WTC11 (cell line): ENCODE results near the gene BICD1.

ENCODE experiments used
- CREM ChIP-seq: sonication (generic); formaldehyde crosslinking; IDR thresholded peaks from 2 replicates; pipeline ENCODE4 v1.8.1; 2022; ENCODE audit warnings: mild to moderate bottlenecking, missing genetic modification reagents, moderate library complexity
- EMX1 ChIP-seq: fragments of 250-450 bp; sonication (Bioruptor Pico); IDR thresholded peaks from 2 replicates; pipeline ENCODE4 v1.8.0; 2021; ENCODE audit warnings: mild to moderate bottlenecking
- FOXK1 ChIP-seq: sonication (generic); formaldehyde crosslinking; IDR thresholded peaks from 2 replicates; pipeline ENCODE4 v1.8.0; 2022; ENCODE audit warnings: mild to moderate bottlenecking, moderate library complexity, missing genetic modification reagents
- NR3C1 ChIP-seq: sonication (generic); formaldehyde crosslinking; conservative IDR thresholded peaks from 2 replicates; pipeline ENCODE4 v1.8.1; 2023; ENCODE audit warnings: low read depth, mild to moderate bottlenecking, missing genetic modification reagents
- TCF7 ChIP-seq: sonication (generic); formaldehyde crosslinking; IDR thresholded peaks from 2 replicates; pipeline ENCODE4 v1.8.0; 2022; ENCODE audit warnings: mild to moderate bottlenecking, low read depth, missing genetic modification reagents, moderate library complexity
- TP53 ChIP-seq: sonication (generic); formaldehyde crosslinking; IDR thresholded peaks from 2 replicates; pipeline ENCODE4 v1.8.1; 2023; ENCODE audit warnings: mild to moderate bottlenecking, missing genetic modification reagents
- TF ChIP-seq, protein P1 (sequence below): fragments of 200-600 bp; IDR thresholded peaks from 2 replicates; pipeline ENCODE4 v1.8.0; 2022; ENCODE audit warnings: antibody characterized with exemption
- TF ChIP-seq, protein P2 (sequence below): sonication (generic); formaldehyde crosslinking; IDR thresholded peaks from 2 replicates; pipeline ENCODE4 v1.8.1; 2022; ENCODE audit warnings: mild to moderate bottlenecking, missing genetic modification reagents, moderate library complexity, borderline replicate concordance
- TF ChIP-seq, protein P3 (sequence below): sonication (generic); formaldehyde crosslinking; IDR thresholded peaks from 2 replicates; pipeline ENCODE4 v1.8.0; 2022; ENCODE audit warnings: mild to moderate bottlenecking, missing genetic modification reagents
- TF ChIP-seq, protein P4 (sequence below): sonication (generic); formaldehyde crosslinking; IDR thresholded peaks from 2 replicates; pipeline ENCODE4 v1.8.1; 2022; ENCODE audit warnings: missing genetic modification reagents, borderline replicate concordance
- TF ChIP-seq, protein P5 (sequence below): sonication (generic); formaldehyde crosslinking; conservative IDR thresholded peaks from 2 replicates; pipeline ENCODE4 v1.8.1; 2022; ENCODE audit warnings: mild to moderate bottlenecking, missing genetic modification reagents

DNA sequence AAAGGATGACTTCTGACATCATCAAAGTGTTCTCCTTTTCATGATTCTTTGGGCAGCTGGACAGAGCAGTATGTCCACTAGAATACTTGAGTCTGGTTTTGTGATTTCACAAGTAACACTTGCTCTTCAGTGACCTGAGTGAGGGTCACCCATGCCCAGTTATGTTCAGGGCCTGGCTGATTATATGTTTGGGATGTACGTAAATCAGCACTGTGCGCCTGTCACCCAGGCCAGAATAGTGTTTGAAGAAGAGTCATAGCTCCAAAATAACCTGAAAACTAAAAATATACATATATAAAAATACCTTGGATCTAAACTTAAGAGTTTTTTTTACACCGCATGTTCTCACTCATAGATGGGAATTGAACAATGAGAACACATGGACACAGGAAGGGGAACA, 3.8 kb downstream of the BICD1 start:
- no peak for TF ChIP-seq CREM (CRISPR knock-in tag)
- TF ChIP-seq, protein P1, sequence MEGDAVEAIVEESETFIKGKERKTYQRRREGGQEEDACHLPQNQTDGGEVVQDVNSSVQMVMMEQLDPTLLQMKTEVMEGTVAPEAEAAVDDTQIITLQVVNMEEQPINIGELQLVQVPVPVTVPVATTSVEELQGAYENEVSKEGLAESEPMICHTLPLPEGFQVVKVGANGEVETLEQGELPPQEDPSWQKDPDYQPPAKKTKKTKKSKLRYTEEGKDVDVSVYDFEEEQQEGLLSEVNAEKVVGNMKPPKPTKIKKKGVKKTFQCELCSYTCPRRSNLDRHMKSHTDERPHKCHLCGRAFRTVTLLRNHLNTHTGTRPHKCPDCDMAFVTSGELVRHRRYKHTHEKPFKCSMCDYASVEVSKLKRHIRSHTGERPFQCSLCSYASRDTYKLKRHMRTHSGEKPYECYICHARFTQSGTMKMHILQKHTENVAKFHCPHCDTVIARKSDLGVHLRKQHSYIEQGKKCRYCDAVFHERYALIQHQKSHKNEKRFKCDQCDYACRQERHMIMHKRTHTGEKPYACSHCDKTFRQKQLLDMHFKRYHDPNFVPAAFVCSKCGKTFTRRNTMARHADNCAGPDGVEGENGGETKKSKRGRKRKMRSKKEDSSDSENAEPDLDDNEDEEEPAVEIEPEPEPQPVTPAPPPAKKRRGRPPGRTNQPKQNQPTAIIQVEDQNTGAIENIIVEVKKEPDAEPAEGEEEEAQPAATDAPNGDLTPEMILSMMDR, result no peak
- TF ChIP-seq, protein P2, sequence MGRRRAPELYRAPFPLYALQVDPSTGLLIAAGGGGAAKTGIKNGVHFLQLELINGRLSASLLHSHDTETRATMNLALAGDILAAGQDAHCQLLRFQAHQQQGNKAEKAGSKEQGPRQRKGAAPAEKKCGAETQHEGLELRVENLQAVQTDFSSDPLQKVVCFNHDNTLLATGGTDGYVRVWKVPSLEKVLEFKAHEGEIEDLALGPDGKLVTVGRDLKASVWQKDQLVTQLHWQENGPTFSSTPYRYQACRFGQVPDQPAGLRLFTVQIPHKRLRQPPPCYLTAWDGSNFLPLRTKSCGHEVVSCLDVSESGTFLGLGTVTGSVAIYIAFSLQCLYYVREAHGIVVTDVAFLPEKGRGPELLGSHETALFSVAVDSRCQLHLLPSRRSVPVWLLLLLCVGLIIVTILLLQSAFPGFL (CRISPR knock-in tag), result no peak
- no peak for TF ChIP-seq NR3C1 (CRISPR knock-in tag)
- no peak for TF ChIP-seq TP53
- TF ChIP-seq, protein P3, sequence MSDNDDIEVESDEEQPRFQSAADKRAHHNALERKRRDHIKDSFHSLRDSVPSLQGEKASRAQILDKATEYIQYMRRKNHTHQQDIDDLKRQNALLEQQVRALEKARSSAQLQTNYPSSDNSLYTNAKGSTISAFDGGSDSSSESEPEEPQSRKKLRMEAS (CRISPR knock-in tag), result no peak
- no peak for TF ChIP-seq FOXK1 (CRISPR knock-in tag)
- no peak for TF ChIP-seq EMX1 (CRISPR knock-in tag)
- TF ChIP-seq TCF7, result no peak
- TF ChIP-seq, protein P4, sequence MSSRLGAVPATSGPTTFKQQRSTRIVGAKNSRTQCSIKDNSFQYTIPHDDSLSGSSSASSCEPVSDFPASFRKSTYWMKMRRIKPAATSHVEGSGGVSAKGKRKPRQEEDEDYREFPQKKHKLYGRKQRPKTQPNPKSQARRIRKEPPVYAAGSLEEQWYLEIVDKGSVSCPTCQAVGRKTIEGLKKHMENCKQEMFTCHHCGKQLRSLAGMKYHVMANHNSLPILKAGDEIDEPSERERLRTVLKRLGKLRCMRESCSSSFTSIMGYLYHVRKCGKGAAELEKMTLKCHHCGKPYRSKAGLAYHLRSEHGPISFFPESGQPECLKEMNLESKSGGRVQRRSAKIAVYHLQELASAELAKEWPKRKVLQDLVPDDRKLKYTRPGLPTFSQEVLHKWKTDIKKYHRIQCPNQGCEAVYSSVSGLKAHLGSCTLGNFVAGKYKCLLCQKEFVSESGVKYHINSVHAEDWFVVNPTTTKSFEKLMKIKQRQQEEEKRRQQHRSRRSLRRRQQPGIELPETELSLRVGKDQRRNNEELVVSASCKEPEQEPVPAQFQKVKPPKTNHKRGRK (CRISPR knock-in tag), result no peak
- TF ChIP-seq, protein P5, sequence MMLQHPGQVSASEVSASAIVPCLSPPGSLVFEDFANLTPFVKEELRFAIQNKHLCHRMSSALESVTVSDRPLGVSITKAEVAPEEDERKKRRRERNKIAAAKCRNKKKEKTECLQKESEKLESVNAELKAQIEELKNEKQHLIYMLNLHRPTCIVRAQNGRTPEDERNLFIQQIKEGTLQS, result no peak
